K562 (cell line): ENCODE data around the gene ADIPOR2. TPM values are rescaled to one million over a fixed set of nuclear protein-coding genes. Genes with fewer than 3 reads are reported as not detected.

Experiments
- BACH1 ChIP-seq: fragments of 200-800 bp; sonication (Bioruptor generic); IDR thresholded peaks from 2 replicates; pipeline ENCODE4 v1.6.1; 2016; ENCODE audit warnings: missing genetic modification characterization, missing compliant biosample characterization
- CREM ChIP-seq: IDR thresholded peaks from 2 replicates; pipeline ENCODE4 v1.6.1; 2014; ENCODE audit warnings: antibody characterized with exemption, low read depth
- DDX20 ChIP-seq: fragments of 450-650 bp; IDR thresholded peaks from 2 replicates; pipeline ENCODE4 v1.6.1; 2016; ENCODE audit warnings: missing genetic modification characterization, low read depth, mild to moderate bottlenecking, missing compliant biosample characterization, moderate library complexity
- GTF2A2 ChIP-seq: IDR thresholded peaks from 2 replicates; pipeline ENCODE4 v1.6.1; 2016; ENCODE audit warnings: mild to moderate bottlenecking, missing genetic modification characterization, missing compliant biosample characterization
- KDM4B ChIP-seq, 2 experiments: fragments of 450-650 bp in 1 of 2; sonication (generic) in 1 of 2; IDR thresholded peaks; 2 replicates each; pipeline ENCODE4 v1.6.1; 2016 to 2017; ENCODE audit warnings: borderline replicate concordance in 2 of 2, antibody characterized with exemption in 1 of 2, low read depth in 1 of 2, mild to moderate bottlenecking in 1 of 2
- MYNN ChIP-seq, 2 experiments: sonication (generic); formaldehyde crosslinking in 1 of 2; IDR thresholded peaks; 2 replicates each; pipeline versions ENCODE4 v1.5.0 to v1.6.1; 2016 to 2020; ENCODE audit warnings: antibody characterized with exemption in 1 of 2, missing genetic modification reagents in 1 of 2
- NFIX ChIP-seq: fragments of 250-450 bp; sonication (Bioruptor Pico); IDR thresholded peaks from 2 replicates; pipeline ENCODE4 v1.4.0; 2020; ENCODE audit warnings: low read depth, mild to moderate bottlenecking, moderate library complexity
- NR1H2 ChIP-seq: sonication (generic); formaldehyde crosslinking; IDR thresholded peaks from 2 replicates; pipeline ENCODE4 v1.4.0; 2020; ENCODE audit warnings: mild to moderate bottlenecking, missing genetic modification reagents
- NR2C2 ChIP-seq, 2 experiments: fragments of 200-800 bp in 1 of 2; sonication (Bioruptor generic) in 1 of 2; sonication (generic) in 1 of 2; formaldehyde crosslinking in 1 of 2; IDR thresholded peaks; 2 replicates each; pipeline versions ENCODE4 v1.6.1 to v1.8.0; 2016 to 2022; ENCODE audit warnings: mild to moderate bottlenecking in 1 of 2, missing compliant biosample characterization in 1 of 2, missing genetic modification characterization in 1 of 2, missing genetic modification reagents in 1 of 2
- NR4A1 ChIP-seq, 2 experiments: fragments of 250-450 bp in 1 of 2; fragments of 450-650 bp in 1 of 2; sonication (Bioruptor Pico) in 1 of 2; IDR thresholded peaks; 2 replicates each; pipeline versions ENCODE4 v1.4.0 to v1.6.1; 2016 to 2020; ENCODE audit warnings: mild to moderate bottlenecking in 2 of 2, missing compliant biosample characterization in 1 of 2, missing genetic modification characterization in 1 of 2, moderate library complexity in 1 of 2
- PCBP1 ChIP-seq: fragments of 200-400 bp; formaldehyde crosslinking; IDR thresholded peaks from 2 replicates; pipeline ENCODE4 v1.6.1; 2018; ENCODE audit warnings: mild to moderate bottlenecking, low read depth, low read length; ENCODE audit not compliant: poor library complexity, severe bottlenecking
- POLR2AphosphoS5 ChIP-seq: IDR thresholded peaks from 2 replicates; pipeline ENCODE4 v1.6.1; 2011; ENCODE audit warnings: mild to moderate bottlenecking, low read depth, low read length, moderate library complexity; ENCODE audit not compliant: control insufficient read depth, insufficient read depth
- SAFB ChIP-seq: fragments of 200-400 bp; formaldehyde crosslinking; IDR thresholded peaks from 2 replicates; pipeline ENCODE4 v1.6.1; 2017; ENCODE audit warnings: low read depth, low read length, borderline replicate concordance
- TRIM24 ChIP-seq, 2 experiments: fragments of 450-650 bp; IDR thresholded peaks; 2 replicates each; pipeline ENCODE4 v1.6.1; 2016
- U2AF1 ChIP-seq: fragments of 200-400 bp; formaldehyde crosslinking; optimal IDR thresholded peaks from 2 replicates; pipeline ENCODE3; 2017; ENCODE audit warnings: mild to moderate bottlenecking, low read depth, low read length, moderate library complexity
- ZBTB1 ChIP-seq: sonication (generic); formaldehyde crosslinking; IDR thresholded peaks from 2 replicates; pipeline ENCODE4 v1.8.1; 2023; ENCODE audit warnings: missing genetic modification reagents, low read depth, mild to moderate bottlenecking, borderline replicate concordance
- ZFX ChIP-seq: sonication (generic); formaldehyde crosslinking; IDR thresholded peaks from 2 replicates; pipeline ENCODE4 v1.8.0; 2022; ENCODE audit warnings: mild to moderate bottlenecking, missing genetic modification reagents, moderate library complexity
- ZNF184 ChIP-seq: sonication (generic); formaldehyde crosslinking; IDR thresholded peaks from 2 replicates; pipeline ENCODE4 v1.5.0; 2020; ENCODE audit warnings: missing genetic modification reagents
- polyA plus RNA-seq, 8 experiments: library from polyadenylated mRNA; depleted of rRNA in 4 of 8; stranded (reverse) in 5 of 8; unstranded in 3 of 8; fragments of >200 nt; fragmentation: Nextera tagmentation in 2 of 8; fragmentation: Illumina TruSeq in 1 of 8; extraction: Ambion mirVana in 2 of 8; extraction: Trizol in 1 of 8; gene quantifications; 2 replicates each; pipeline versions ENCODE4 v1.2.1 to v1.2.3, GENCODE V29; 2011 to 2014; ENCODE audit warnings: inconsistent platforms in 1 of 8, missing spikeins in 1 of 8
- total RNA-seq, 7 experiments: library from RNA; depleted of rRNA in 6 of 7; stranded (reverse); fragments of >200 nt in 6 of 7; fragmentation: Illumina TruSeq in 2 of 7; extraction: Trizol in 2 of 7; gene quantifications; 2 replicates each; pipeline versions ENCODE4 v1.2.1 to v1.2.3, GENCODE V29; 2011 to 2021; ENCODE audit warnings: low replicate concordance in 1 of 7
- TF ChIP-seq, protein P1 (sequence below): sonication (generic); IDR thresholded peaks from 2 replicates; pipeline ENCODE4 v1.6.1; 2016
- TF ChIP-seq, protein P2 (sequence below): fragments of 250-450 bp; sonication (Bioruptor Pico); IDR thresholded peaks from 2 replicates; pipeline ENCODE4 v1.6.1; 2021; ENCODE audit warnings: mild to moderate bottlenecking
- TF ChIP-seq, protein P3 (sequence below): fragments of 250-450 bp; sonication (Bioruptor Pico); IDR thresholded peaks from 2 replicates; pipeline ENCODE4 v1.8.0; 2022; ENCODE audit warnings: moderate library complexity, mild to moderate bottlenecking, inconsistent platforms
- TF ChIP-seq, protein P4 (sequence below): fragments of 250-450 bp; sonication (Bioruptor Pico); IDR thresholded peaks from 2 replicates; pipeline ENCODE4 v1.8.0; 2021; ENCODE audit warnings: mild to moderate bottlenecking, moderate library complexity

The ADIPOR2 gene
- total and polyA plus RNA-seq, 9 of the 15 experiments (the other 6 are each of a cell fraction or from before 2014, with no cell fraction given), result 10.9 to 63.5 (median 46.0) TPM

DNA sequence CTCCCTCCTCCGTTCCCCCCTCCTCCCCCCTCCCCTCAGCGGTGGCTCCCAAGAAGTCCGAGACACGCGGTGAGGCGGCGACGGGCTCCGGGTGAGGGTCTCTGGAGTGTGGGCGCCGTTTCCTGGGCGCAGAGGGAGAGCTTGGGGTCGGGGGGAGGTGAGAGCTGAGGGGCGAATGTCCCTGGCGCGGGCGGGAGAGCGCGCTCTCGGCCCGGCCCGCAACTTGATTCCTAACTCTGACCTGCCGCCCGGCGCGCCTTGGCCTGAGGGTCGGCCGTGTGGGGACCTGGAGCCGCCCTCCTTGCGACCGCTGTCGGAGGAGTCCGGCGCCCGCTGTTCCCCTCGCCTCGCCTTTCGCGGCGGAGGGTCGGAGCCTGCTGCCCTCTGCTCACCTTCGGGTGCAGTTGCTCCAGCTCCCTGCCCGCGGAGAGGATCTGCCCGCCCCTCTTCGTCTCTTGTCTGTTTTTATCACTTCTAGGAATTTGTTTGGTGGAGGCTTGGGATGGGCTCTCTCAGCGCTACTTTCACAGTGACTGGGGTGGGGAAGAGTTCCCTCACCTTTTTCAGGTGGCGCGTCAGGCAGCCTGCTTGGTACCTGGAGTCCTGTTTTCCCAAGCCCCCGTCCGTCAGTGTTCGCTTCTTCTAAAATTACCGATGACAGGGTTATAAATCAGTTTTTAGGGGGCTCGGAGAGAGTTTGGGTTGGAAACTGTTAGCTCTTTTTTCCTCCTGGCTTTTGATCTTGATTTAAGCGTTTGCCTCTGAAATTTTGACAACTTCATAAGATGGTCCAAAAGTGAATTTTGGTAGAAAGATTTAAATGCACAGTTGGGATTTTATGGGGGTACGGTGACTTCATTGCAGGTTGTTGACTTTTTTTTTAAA lies 495 bp downstream of the ADIPOR2 start (continued):
- TF ChIP-seq U2AF1, result no peak
- no peak for TF ChIP-seq DDX20 (tag)
- peak; percentile 19; the same call in 1 of the 2 replicates for TF ChIP-seq ZFX (CRISPR knock-in tag)
- TF ChIP-seq NR4A1 (CRISPR knock-in tag; IDR thresholded peaks at IDR 0.05), result no peak
- no peak for TF ChIP-seq NR4A1 (tag; IDR thresholded peaks at IDR 0.05)
- peak; percentile 6; the same call in 1 of the 2 replicates for TF ChIP-seq ZBTB1 (CRISPR knock-in tag)
- TF ChIP-seq KDM4B (IDR thresholded peaks at IDR 0.05; ENCODE audit: borderline replicate concordance in 2 of 2, low read depth in 1 of 2), result no peak
- TF ChIP-seq, protein P1, sequence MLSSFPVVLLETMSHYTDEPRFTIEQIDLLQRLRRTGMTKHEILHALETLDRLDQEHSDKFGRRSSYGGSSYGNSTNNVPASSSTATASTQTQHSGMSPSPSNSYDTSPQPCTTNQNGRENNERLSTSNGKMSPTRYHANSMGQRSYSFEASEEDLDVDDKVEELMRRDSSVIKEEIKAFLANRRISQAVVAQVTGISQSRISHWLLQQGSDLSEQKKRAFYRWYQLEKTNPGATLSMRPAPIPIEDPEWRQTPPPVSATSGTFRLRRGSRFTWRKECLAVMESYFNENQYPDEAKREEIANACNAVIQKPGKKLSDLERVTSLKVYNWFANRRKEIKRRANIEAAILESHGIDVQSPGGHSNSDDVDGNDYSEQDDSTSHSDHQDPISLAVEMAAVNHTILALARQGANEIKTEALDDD, result no peak
- no peak for TF ChIP-seq POLR2AphosphoS5
- no peak for TF ChIP-seq ZNF184 (CRISPR knock-in tag)
- TF ChIP-seq CREM, result no peak
- no peak for TF ChIP-seq MYNN (IDR thresholded peaks at IDR 0.05)
- TF ChIP-seq MYNN (CRISPR knock-in tag; IDR thresholded peaks at IDR 0.05), result no peak
- TF ChIP-seq, protein P2, sequence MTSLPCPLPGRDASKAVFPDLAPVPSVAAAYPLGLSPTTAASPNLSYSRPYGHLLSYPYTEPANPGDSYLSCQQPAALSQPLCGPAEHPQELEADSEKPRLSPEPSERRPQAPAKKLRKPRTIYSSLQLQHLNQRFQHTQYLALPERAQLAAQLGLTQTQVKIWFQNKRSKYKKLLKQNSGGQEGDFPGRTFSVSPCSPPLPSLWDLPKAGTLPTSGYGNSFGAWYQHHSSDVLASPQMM (CRISPR knock-in tag), result no peak
- TF ChIP-seq, protein P3, sequence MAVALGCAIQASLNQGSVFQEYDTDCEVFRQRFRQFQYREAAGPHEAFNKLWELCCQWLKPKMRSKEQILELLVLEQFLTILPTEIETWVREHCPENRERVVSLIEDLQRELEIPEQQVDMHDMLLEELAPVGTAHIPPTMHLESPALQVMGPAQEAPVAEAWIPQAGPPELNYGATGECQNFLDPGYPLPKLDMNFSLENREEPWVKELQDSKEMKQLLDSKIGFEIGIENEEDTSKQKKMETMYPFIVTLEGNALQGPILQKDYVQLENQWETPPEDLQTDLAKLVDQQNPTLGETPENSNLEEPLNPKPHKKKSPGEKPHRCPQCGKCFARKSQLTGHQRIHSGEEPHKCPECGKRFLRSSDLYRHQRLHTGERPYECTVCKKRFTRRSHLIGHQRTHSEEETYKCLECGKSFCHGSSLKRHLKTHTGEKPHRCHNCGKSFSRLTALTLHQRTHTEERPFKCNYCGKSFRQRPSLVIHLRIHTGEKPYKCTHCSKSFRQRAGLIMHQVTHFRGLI (CRISPR knock-in tag), result no peak
- no peak for TF ChIP-seq NFIX (CRISPR knock-in tag)
- TF ChIP-seq, protein P4, sequence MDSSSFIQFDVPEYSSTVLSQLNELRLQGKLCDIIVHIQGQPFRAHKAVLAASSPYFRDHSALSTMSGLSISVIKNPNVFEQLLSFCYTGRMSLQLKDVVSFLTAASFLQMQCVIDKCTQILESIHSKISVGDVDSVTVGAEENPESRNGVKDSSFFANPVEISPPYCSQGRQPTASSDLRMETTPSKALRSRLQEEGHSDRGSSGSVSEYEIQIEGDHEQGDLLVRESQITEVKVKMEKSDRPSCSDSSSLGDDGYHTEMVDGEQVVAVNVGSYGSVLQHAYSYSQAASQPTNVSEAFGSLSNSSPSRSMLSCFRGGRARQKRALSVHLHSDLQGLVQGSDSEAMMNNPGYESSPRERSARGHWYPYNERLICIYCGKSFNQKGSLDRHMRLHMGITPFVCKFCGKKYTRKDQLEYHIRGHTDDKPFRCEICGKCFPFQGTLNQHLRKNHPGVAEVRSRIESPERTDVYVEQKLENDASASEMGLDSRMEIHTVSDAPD, result no peak
- TF ChIP-seq SAFB, result no peak
- TF ChIP-seq BACH1 (tag), result no peak
- no peak for TF ChIP-seq NR1H2 (CRISPR knock-in tag)
- TF ChIP-seq PCBP1, result peak; percentile 45
- no peak for TF ChIP-seq TRIM24 (IDR thresholded peaks at IDR 0.05)
- TF ChIP-seq NR2C2 (CRISPR knock-in tag; IDR thresholded peaks at IDR 0.05), result no peak
- no peak for TF ChIP-seq NR2C2 (tag; IDR thresholded peaks at IDR 0.05)
- TF ChIP-seq GTF2A2, result no peak
